ENCODE results near the gene ZNF438. TPM values are rescaled to one million over a fixed set of nuclear protein-coding genes. Genes with fewer than 3 reads are reported as not detected.
A peak's percentile ranks its signal among the peaks of the same experiment; 100 is the strongest.

ZNF438 gene
- total RNA-seq, 3 donors from 2014 or later, result 4.7 to 12.3 (median 5.0) TPM

DNA sequence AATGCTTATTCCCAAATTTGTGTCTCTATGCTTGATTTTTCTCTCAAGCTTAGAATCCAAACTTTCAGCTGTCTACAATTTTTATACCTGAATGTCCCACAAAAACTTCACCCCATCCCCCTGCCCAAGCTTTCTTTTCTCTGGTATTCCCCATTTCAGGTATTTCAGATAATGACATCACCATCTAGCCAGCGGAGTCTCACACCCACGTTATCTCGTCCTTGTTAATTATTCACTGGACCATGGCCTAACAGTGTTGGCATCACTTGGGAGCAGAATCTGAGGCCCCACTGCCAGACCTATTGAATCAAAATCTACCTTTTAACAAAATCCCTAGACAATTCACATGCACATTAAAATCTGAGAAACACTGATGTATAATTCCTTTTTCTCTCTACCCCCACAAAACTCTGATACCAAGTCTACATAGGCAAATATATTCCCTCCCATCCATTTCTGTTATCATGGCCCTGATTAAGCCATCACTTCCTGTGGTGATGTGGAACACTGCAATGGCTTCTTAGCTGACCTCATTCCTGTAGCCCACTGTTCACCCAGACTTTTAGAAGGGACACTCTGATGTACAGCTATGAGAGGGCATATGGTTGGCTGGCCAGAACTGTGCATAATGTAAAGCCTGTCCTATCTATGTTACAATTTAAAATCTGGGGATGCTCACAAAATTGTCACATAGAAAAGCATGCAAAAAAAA, 31.4 kb downstream of the ZNF438 start:
- no peak for DNase-seq

DNA sequence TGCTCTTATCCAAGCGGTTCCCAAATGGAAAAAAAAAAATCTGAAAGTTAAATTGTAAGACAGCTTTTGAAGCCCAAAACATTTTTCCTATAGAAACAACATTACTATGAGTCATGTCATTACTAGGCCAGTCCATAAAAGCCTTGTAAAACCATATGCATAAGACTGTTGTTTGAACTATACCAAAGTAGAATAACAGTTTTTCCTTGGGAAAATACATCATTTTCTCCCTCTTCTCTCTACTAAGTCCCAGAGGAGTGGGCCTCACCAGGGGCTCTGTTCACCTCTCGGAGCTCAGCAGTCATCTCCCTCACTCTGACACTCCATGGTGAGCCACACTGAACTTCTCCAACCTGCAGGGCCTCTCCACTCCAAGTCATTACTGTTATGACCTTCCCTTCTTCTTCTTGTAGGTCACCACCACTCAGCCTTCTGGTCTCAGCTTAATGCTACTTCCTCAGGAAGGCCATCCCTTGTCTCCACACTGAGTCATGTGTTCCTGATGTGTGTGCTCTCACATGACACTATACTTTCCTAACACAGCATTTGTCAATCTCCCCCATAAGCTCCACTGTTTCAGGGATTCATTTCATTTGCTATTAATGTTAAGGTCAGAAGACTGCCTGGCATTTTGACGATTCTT, 32.5 kb downstream of the ZNF438 start:
- H3K9me3 ChIP-seq, result peaks cover 7% of the 10 kb centered on the region
- no peaks in the 10 kb centered on the region for H3K4me1 ChIP-seq (ENCODE audit: low read depth)
- intact Hi-C loops (cut with DNase I, micrococcal nuclease), result no loop called here
- no peak overlapping the region for H3K4me3 ChIP-seq
- peak; percentile 80 for ATAC-seq
- DNase-seq, result peak in 1 of 3 donors; percentile 21
- TF ChIP-seq, protein P1, sequence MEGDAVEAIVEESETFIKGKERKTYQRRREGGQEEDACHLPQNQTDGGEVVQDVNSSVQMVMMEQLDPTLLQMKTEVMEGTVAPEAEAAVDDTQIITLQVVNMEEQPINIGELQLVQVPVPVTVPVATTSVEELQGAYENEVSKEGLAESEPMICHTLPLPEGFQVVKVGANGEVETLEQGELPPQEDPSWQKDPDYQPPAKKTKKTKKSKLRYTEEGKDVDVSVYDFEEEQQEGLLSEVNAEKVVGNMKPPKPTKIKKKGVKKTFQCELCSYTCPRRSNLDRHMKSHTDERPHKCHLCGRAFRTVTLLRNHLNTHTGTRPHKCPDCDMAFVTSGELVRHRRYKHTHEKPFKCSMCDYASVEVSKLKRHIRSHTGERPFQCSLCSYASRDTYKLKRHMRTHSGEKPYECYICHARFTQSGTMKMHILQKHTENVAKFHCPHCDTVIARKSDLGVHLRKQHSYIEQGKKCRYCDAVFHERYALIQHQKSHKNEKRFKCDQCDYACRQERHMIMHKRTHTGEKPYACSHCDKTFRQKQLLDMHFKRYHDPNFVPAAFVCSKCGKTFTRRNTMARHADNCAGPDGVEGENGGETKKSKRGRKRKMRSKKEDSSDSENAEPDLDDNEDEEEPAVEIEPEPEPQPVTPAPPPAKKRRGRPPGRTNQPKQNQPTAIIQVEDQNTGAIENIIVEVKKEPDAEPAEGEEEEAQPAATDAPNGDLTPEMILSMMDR (IDR thresholded peaks at IDR 0.05), result no peak
- no peaks in the 10 kb centered on the region for H3K36me3 ChIP-seq (ENCODE audit: low read depth)

More for the DNA sequence above, 31.4 kb downstream of the ZNF438 start:
- Histone ChIP-seq H3K4me3 (no peak overlapping the region), H3K9me3 (peaks cover 4% of the 10 kb centered on the region), H3K36me3 (ENCODE audit: low read depth) (no peaks in the 10 kb centered on the region), H3K4me1 (ENCODE audit: low read depth) (no peaks in the 10 kb centered on the region)
- intact Hi-C loops (cut with DNase I, micrococcal nuclease), result no loop called here
- ATAC-seq, result peak; percentile 43
- TF ChIP-seq, protein P1 (IDR thresholded peaks at IDR 0.05), result no peak

- intact Hi-C loops (cut with DNase I, micrococcal nuclease), result no loop called here
- H3K4me1 ChIP-seq (ENCODE audit: low read depth), result no peaks in the 10 kb centered on the region
- no peaks in the 10 kb centered on the region for H3K36me3 ChIP-seq (ENCODE audit: low read depth)
- TF ChIP-seq, protein P1 (IDR thresholded peaks at IDR 0.05), result no peak
- ATAC-seq (no peak), DNase-seq (no peak)
- peaks cover 7% of the 10 kb centered on the region for H3K9me3 ChIP-seq
- no peak overlapping the region for H3K4me3 ChIP-seq
Measured at GRCh38 chr10:30997536-30998235, 34.0 kb downstream of the ZNF438 start.

DNA sequence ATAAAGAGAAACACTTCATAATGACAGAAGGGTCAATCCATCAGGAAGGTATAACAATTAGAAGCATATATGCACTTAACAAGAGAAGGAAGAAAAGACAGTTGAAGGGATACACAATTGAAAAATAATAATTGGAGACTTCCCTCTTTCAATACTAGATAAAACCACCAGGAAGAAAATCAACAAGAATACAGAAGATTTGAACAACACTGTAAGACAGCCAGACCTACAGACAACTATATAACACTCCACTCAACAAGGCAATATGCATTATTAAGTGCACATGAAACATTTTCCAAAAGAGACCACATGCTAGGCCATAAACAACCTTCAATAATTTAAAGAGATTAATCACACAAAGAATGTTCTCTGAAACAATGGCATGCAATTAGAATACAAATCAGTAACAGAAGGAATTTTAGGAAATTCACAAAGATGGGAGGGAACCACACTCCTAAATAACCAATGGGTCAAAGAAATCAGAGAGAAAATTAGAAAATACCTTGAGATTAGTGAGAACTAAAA, 35.1 kb downstream of the ZNF438 start:
- intact Hi-C loops (cut with DNase I, micrococcal nuclease), result no loop called here
- Histone ChIP-seq H3K9me3 (peaks cover 7% of the 10 kb centered on the region), H3K4me3 (no peak overlapping the region), H3K4me1 (ENCODE audit: low read depth) (no peaks in the 10 kb centered on the region), H3K36me3 (ENCODE audit: low read depth) (no peaks in the 10 kb centered on the region)
- TF ChIP-seq, protein P1 (IDR thresholded peaks at IDR 0.05), result no peak
- DNase-seq (no peak), ATAC-seq (no peak)

DNA sequence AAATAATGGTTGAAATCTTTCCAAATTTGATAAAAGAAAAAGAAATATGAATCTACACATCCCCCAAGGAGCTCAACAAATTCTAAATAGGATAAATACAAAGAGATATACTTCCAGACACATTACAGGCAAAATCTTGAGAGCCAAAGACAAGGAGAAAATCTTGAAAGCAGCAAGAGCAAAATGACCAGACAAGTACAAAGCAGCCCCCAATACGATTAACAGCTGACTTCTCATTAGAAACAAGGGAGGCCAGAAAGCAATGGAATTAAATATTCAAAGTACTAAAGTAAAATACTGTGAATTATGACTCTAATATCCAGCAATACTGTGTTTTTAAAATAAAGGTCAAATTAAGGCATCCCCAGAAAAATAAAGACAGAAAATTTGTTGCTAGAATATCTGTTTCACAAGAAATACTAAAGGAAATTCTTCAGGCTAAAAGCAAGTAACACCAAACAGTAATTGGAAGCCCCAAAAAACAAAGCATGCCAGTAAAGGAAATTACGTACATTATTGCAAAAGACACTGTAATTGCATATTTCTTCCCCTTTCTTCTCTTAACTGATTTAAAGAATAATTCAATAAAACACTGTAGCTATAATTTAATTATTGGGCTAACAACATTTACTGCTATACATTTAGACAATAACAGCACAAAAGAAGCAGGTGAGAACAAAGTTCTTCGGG, 36.4 kb downstream of the ZNF438 start:
- H3K36me3 ChIP-seq (ENCODE audit: low read depth), result no peaks in the 10 kb centered on the region
- H3K9me3 ChIP-seq, result peaks cover 7% of the 10 kb centered on the region
- ATAC-seq, result no peak
- TF ChIP-seq, protein P1 (IDR thresholded peaks at IDR 0.05), result no peak
- no peak overlapping the region for H3K4me3 ChIP-seq
- no peak for DNase-seq
- H3K4me1 ChIP-seq (ENCODE audit: low read depth), result no peaks in the 10 kb centered on the region
- intact Hi-C loops (cut with DNase I, micrococcal nuclease), result no loop called here
